ENCODE results near the gene SIX4. TPM values are rescaled to one million over a fixed set of nuclear protein-coding genes. Genes with fewer than 3 reads are reported as not detected.
A peak's percentile ranks its signal among the peaks of the same experiment; 100 is the strongest.
"Not testable (repeated sequence)": the region's sequence is repeated elsewhere in the genome, so short reads cannot be mapped to it uniquely, and the experiment has no call there.

SIX4 gene
- 7.5 and 8.1 TPM in 2 replicates for total RNA-seq (2014; rRNA removed; shearing (Covaris generic))

DNA sequence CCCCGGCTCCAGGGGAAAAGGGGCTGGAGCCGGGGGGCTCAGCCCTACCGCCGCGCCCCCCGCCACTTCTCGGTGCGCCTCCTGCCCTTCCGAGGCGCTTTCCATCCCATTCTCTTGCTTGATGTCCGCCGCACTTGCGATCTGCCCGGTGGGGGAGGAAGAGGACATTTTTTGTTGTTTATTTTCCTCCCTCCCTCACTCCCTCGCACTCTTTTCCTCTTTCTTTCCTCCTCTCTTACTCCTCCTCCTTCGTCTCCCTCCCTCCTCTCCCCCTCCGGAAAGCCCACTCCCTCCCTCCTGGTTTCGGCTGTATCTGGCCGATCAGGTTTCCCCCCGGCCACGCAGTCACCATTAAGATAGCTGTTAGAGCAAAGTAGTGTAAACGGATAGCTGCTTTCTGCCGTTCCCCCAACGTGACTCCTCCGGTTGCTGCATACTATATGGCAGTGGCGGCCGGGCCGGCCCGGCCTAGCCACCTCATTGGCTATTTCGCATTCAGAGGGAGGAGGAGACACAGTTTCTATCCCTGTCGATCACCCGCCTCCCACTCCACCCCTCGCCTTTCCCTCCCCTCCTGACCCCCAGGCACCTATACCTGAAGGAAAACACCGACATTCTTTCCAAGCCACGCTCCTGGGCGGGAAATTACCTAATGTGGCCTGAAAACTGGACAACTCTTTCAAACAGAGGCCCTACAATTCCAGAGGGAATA lies at the start of gene SIX4:
Gene SIX4, minus strand, starts transcription at position 445 of the 712 bp plus-strand sequence. Its CDS starts 277 bp downstream, at position 168.
- peak; percentile 61 for DNase-seq (ENCODE audit: low spot score)

DNA sequence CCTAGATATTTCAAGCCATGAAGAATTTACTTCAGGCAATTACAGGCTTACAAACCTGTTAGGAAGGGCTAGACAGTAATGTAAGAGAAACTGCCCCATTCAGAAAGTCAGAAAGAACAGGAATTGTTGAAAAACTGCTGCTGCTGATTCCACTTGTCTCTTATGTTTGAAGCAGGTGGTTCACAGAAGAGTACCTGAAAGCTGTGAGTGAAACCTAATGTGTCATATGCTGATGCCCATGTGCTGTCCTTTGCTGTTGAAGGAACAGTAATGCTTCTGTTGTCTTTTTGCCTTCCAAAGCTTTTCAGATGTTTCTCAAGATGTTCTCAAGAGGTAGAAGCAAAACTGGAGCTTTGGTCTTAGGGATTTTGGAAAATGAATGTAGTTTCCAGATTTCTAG lies 49.4 kb upstream of the SIX4 start:
- DNase-seq (ENCODE audit: low spot score) = no peak

DNA sequence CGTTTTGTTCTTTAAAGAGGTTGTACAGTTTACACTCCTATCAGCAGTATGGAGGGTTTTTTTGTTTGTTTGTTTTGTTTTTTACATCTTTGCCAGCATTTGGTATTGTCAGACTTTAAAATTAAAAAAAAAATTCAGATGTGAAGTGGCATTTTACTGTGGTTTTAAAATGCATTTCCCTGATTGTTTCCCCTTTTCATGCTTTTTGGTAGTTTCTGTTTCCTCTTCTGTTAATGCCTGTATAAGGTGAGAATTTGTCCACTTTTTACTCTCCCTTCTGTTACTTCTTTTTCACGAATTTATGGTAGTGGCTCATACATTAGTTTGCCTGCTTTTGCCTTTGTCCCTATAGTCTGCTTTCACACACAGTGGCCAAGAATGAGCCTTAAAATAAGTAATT lies 47.0 kb upstream of the SIX4 start:
- no peak for DNase-seq (ENCODE audit: low spot score)

DNA sequence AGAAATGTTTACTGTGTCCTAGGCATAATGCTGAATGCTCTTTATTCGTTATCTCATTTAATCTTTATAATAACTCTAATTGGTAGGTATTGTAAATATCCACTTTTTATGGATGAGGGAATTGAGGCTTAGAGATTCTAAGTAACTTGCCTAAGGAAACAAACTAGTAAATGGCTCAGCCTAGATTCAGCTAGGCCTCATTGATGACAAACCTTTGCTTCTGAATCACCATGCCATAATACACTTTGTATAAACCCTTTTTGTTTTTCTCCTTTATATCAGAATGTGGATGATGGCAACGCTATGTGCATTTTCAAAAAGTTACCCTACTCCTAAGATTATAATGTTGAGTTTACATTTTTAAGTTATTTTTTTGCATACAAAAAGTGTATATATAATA lies 44.5 kb upstream of the SIX4 start:
- no peak for DNase-seq (ENCODE audit: low spot score)

DNA sequence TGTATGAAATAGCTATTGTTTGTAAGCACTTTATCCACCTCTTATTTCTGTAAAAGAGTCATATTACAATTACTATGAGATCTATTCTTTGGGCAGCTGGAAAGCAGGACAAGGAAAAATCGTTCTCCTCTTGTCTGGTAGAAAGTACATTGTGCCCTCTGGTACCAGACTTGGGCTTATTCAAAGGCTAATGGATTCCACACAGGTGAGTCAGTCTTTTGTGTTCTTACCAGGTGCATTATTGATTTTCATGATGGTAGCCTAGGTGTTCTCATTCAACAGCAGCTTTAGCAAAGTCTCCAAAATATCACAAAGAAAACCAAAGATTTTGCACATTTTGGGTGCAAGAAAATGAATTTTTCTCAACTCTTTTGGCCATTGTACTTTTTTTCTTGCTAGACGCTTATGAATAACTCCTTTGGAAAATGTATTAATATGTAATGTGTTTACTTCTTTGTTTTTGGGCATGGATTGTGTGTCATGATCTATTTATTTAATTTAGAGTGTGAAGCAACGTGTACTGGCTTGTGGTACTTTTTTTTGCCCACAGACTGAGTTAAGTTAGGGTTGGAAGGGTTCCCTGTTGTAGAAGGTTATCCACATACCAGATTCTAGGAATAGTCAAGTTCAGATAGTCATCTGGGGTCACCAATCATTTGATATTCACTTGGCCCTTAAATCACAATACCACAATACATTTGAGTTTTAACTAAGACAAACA lies 36.7 kb upstream of the SIX4 start:
- peak; percentile 65 for DNase-seq (ENCODE audit: low spot score)

DNA sequence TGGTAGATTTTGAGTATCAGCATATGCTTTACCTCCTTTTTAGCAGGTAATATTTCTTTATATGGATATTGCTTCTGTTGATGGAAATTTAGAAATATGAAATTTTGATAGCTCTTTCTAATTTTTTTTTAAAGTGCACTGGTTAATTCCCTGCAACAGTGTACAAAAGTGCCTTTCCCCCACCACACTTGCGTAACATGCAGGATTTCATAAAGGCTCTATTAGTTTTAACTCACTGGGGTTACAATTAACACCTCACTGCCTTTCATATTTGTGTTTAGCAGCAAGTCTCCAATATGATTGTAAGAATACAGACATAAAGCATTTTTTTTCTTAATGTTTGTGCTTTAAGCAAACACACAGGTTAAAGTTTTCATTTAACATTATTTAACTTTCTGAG lies 36.1 kb upstream of the SIX4 start:
- no peak for DNase-seq (ENCODE audit: low spot score)

DNA sequence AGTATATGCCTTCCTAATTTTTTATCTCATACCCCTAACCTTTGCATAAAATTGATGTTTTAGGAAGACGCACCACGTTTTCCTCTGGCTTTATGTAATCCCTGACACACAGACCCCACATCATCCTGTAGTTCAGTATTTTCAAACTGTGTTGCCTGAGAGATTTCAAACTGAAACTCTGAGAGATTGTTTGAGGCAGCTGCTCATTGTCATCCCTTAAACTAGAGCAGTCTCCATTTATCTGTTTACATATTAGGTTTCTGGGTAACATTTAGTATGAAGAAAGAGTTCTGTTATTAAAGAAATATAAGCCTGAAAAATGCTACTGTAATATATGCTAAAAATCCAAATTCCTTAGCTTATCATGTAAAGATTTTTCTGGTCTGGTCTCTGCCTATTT lies 34.7 kb upstream of the SIX4 start:
- DNase-seq (ENCODE audit: low spot score) = no peak

DNA sequence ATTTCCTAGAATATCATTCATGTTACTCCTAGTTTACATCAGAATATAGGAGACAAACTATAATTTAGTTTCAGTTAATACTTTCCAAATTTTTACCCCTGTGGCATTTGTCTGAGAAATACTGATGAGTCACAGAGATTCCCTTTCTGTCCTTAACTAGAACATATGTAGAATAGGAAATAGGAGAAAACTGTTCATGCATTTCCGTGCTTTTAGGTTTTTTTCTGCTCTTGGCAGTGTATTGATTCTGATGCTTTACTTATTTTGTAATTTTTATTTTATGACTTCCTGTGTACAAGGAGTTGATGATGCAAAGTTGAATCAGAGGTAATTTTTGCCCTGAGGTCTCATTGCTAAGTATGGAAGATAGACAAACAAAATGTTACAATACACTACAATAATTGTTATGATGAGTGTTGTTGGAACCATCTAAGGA lies 33.4 kb upstream of the SIX4 start:
- DNase-seq (ENCODE audit: low spot score) = no peak

DNA sequence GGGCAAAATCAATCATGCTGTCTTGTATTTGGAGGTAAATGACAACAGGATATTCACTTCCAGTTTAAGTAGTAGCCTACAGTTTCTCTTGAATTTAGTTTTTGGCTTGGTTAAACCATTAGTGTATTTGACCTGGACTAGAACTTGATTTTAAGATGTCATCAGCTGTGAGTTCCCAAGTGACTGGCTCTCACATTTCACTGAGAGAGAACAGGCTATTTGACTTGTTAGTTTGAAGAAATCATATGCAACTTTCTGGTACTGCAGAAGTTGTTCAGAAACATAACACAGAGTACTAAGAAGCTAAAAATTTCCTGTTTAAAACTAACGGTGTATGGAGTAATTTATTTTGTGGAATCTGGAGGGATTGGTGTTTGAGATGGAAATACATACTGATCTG lies 32.7 kb upstream of the SIX4 start:
- no peak for DNase-seq (ENCODE audit: low spot score)

DNA sequence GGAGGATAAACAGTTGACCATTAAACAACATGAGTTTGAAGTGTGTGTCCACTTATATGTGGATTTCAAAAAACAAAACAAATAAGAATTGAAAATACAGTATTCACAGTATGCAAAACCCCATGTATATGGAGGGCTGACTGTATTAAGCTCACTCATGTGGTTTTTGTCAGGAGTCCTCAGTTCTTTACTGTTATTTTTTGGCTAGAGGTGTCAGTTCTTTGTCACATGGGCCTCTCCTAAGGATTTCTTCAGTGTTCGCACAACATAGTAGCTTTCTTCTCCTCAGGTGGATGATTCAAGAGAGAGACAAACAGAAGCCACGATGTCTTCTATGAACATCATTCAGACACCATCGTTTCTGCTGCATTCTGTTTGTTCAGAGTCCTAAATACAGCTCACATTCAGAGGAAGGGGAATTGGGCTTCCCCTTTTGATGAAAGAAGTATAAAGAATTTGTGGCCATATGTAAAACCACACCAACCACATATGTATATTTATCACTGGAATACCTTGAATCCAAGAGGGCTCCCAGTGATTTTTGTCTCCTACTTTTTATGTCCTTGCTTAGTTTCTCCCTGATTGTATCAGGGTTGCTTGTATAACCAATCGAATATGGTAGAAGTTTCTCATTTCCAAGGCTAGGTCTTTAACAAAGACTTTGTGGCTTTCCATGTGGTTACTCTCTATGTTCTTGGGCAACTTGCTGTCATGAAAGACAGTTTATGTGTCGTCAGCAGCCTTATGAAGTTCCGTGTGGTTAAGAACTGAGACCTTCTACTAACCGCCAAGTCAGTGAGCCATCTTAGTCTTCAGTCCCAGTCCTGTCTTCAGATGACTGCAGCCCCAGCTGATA lies 29.3 kb upstream of the SIX4 start:
- no peak for DNase-seq (ENCODE audit: low spot score)

DNA sequence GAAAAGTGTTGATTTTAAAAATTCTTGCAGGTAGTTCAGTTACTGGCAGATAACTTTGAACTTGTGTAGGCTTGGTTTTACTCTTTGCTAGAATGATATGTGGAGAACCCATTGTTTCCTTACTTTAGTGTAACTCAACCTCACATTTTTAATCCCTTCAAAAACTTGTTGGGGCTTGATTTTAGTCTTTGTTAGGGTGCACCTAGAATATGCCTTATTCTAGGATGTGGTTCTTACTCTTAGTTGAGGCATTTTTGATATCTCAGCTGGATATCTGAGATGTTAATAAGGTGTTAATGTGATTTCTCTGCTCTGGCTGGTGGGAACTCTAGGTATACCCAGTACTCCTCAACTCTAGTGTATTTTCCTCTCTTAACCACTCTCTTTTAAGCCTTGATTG lies 20.4 kb upstream of the SIX4 start:
- DNase-seq (ENCODE audit: low spot score) = no peak

DNA sequence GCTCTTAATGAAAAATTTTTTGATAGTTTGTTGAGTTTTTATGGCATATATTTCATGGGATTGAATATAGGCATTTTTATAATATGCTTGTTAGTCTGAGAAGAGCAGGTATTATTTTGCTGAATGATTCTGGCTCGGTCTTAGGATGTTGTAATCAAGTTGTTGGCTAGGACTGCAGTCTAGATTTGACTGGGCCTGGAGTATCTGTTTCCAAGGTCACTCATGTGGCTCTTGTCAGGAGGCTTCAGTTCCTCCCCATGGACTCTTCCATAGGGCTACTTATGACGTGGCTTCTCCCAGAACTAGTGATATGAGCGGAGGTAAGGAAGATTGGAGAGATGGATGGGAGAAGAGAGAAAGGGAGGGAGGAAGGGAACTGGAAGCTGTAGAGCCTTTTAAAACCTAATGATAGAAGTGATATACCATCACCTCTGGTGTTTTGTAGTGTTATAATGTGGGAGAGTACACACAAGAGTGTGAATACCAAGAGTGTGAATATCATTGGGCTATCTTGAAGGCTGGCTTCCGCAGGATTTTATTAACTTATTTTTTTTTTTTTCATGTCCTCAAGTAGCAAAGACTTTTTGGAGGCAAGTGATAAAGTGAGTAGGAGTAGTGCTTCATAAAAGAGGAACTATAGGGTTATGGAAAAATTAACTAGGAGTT lies 14.8 kb upstream of the SIX4 start:
- DNase-seq (ENCODE audit: low spot score) = no peak

DNA sequence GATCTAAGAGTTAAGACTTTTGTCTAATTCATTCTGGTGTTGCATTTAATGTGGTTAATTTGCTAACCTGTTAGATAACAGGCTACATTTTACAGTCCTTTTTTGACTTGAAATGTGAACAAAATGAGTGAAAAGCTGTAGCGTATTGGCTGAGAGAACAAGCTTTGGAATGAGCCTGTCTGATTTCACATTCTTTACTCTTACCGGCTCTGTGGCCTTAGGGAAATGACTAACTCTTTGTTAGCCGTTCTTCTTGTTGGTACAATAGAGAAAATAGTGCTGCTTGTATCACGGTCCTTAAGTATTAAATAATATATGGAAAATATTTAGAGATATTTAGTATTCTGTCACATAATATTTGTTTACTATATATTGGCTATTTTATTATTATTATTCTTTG lies 12.3 kb upstream of the SIX4 start:
- DNase-seq (ENCODE audit: low spot score) = no peak

DNA sequence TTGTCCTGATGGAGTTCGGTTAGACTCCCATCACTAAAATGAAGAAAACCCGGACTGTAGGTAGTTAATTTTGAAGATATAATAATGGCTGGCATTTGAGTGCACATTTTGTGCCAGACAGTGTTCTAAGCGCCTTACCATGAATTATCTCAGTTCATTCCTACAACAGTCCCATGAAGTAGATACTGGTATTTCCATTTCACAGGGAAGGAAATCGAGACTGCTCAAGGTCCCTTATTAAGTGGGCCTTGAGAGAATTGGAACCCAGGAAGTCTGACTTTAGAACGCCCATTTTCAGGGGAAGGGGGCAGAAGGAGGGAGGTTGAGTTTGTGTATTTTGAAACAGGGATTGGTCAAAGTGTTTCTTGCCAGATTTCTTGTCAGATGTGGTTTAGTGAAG lies 11.3 kb upstream of the SIX4 start:
- no peak for DNase-seq (ENCODE audit: low spot score)

DNA sequence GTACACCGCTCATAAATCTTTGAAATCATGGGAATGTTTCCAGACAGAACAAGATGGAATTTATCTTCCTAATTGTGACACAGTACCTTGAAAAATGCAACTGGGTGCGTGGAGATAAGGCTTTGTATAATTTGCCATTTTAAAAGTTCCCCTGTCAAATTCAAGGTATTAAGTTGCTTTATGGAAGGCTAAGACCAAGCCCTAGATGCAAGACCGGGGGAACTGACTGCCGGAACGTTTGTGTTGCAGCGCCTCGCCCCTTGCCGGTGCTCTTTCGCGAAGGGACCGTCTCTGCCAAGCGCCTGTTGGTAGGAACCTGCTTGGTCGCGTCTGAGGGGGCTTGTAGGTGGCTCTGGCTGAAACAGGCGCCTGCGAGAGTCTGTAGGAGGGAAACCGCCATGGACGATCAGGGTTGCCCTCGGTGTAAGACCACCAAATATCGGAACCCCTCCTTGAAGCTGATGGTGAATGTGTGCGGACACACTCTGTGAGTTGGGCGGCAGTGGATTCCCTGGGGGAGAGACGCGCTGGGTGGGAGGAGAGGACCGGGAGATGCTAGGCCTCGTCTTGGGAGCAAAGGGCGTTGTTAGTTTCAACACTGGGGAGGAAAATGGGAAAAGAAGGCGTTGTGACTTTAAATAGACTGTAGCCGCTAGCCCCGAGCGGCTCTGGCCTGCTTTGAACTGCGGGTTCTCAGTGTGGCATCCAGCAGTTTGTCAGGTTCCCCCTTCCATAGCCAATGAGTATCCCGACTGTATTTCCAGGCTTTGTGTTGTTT lies 10.5 kb upstream of the SIX4 start, which contains the start of gene MNAT1:
Gene MNAT1, plus strand, starts transcription at position 297 of the 778 bp plus-strand sequence. Its CDS starts 102 bp downstream, at position 399.
- peak; percentile 76 for DNase-seq (ENCODE audit: low spot score)

DNA sequence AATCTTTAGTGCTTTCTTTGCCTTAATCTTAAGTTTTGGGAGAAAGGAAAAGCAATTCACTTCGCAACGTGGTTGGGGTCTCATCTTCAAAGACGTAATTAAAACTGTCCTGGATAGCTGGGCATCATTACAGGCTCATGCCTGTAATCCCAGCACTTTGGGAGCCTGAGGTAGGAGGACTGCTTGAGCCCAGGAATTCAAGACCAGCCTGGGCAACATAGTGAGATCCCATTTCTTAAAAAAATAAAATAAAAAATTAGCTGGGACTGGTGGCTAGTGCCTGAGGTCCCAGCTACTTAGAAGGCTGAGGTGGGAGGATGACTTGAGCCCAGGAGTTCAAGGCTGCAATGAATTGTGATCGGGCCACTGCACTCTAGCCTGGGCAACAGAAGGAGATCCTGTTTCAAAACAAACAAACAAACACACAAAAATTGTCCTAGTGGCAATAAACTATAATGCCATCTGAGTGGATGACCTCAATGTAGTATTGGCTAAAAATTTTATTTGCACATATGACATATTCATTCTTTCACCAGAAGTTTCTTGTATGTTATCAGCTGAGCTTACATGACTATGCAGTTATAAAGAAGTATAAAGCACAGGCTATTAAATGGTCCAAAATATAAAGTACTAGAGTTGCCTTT lies 8.8 kb upstream of the SIX4 start:
- no peak for DNase-seq (ENCODE audit: low spot score)

DNA sequence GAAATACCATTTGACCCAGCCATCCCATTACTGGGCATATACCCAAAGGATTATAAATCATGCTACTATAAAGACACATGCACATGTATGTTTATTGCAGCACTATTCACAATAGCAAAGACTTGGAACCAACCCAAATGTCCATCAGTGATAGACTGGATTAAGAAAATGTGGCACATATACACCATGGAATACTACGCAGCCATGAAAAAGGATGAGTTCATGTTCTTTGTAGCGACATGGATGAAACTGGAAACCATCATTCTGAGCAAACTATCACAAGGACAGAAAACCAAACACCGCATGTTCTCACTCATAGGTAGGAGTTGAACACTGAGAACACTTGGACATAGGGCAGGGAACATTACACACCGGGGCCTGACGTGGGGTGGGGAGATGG lies 7.1 kb upstream of the SIX4 start:
- not testable (repeated sequence) for DNase-seq (ENCODE audit: low spot score)

DNA sequence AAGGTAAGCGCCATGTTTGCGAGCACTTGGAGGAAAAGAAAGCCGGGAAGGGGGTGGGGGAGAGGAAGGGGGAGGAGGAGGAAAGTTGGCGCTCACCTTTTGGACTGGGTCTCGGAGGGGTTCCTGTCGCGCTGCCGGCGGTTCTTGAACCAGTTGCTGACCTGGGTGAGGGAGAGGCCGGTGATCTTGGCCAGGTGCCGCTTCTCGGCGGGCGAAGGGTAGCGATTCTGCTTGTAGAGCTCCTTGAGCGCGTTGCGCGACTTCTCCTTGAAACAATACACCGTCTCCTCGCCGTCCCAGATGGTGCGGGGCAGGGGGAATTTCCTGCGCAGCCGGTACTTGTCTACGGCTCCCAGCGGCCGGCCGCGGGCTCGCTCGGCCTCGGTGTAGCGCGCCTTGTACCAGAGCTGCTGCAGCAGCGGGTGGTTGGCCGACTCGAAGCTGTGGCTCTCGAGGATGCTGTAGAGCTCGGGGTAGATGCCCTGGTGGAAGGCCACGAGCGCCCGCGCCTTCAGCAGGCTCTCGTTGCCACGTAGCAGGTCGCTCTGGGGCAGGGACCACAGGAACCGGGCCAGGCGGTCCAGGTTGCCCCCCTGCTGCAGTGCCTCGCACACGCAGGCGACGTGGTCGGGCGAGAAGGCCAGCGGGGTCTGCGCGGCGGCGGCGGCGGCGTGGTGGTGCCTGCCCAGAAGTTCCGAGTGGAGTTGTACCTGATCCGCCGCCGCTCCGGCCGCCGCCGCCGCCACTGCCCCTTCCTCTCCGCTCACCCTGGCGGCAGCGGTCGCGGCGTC lies 840 bp downstream of the SIX4 start:
- peak; percentile 55 for DNase-seq (ENCODE audit: low spot score)

DNA sequence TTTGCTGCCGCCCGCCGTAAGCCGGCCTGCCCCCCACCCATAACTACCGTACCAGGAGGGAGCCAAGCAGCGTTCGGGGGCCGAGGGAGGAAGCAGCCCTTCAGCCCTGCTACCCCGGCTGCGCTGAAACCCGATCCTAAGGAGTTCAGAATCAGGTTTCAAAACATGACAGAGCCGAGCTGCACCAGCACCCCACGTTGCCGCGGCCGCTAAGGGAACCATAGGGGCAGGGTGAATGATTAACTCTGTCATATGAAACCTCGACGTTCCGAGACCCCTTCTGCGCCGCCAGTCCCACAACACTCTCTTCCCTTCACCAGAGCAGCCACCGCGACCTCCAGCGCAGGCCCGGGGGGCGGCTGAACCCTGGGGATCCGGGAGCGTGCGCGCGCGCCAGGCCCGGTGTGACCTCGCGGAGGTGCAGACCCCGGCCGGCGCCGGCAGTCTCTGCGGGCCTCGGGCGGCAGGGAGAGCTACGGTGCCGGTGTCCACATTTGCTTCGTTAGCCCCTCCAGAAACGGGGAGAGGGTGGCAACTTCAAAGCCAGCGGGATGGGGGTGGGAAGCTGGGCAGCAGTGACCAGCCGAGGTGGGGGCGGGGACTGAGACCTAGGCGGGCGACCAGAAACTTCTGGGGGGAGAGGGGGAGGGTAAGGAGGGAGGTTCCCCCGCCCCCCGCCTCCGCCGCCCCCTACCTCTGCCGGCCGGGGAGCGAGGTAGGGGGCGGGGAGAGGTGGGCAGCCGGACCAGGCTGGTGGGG lies 1.6 kb downstream of the SIX4 start:
- peak; percentile 44 for DNase-seq (ENCODE audit: low spot score)
